Mucosa of stomach (tissue), 1 donor: ENCODE measurements around the gene FILIP1.

Source experiments
- H3K27me3 ChIP-seq: one replicate; pipeline ENCODE4 v1.7.0; 2013; ENCODE audit warnings: mild to moderate bottlenecking, low read length; ENCODE audit not compliant: control insufficient read depth, insufficient read depth
- H3K36me3 ChIP-seq: one replicate; pipeline ENCODE4 v1.7.0; 2013; ENCODE audit warnings: low read length; ENCODE audit not compliant: control insufficient read depth, insufficient read depth
- H3K4me1 ChIP-seq: one replicate; pipeline ENCODE4 v1.7.0; 2013; ENCODE audit warnings: mild to moderate bottlenecking, low read length; ENCODE audit not compliant: control insufficient read depth, insufficient read depth
- H3K4me3 ChIP-seq: one replicate; pipeline ENCODE4 v1.7.0; 2013; ENCODE audit warnings: low read length
- H3K9ac ChIP-seq: one replicate; pipeline ENCODE4 v1.7.0; 2013; ENCODE audit warnings: mild to moderate bottlenecking, low read length, moderate library complexity
- H3K9me3 ChIP-seq: one replicate; pipeline ENCODE4 v1.7.0; 2013; ENCODE audit warnings: mild to moderate bottlenecking, low read length, moderate library complexity; ENCODE audit not compliant: control insufficient read depth
- donor health status: Pancreatic carcinoma.

Gene FILIP1

GRCh38 chr6:75493400-75494064 is at the start of gene FILIP1:
Gene FILIP1, minus strand, starts transcription at chr6:75493800. Its CDS starts 78,828 bp downstream, at chr6:75414972.
- no peaks in the 10 kb centered on the region for H3K4me1 ChIP-seq

GRCh38 chr6:75543311-75543710 is 49.7 kb upstream of the FILIP1 start:
- H3K9ac ChIP-seq, result no peak overlapping the region
- no peaks in the 10 kb centered on the region for H3K4me1 ChIP-seq
- no peaks in the 10 kb centered on the region for H3K36me3 ChIP-seq
- H3K4me3 ChIP-seq, result no peak overlapping the region
- H3K27me3 ChIP-seq, result no peaks in the 10 kb centered on the region
- H3K9me3 ChIP-seq, result no peaks in the 10 kb centered on the region

More at GRCh38 chr6:75493400-75494064, at the start of gene FILIP1:
- peaks cover 6% of the 10 kb centered on the region for H3K27me3 ChIP-seq
- H3K36me3 ChIP-seq, result no peaks in the 10 kb centered on the region
- no peaks in the 10 kb centered on the region for H3K9me3 ChIP-seq
- H3K9ac ChIP-seq, result peak within 1 kb of the TSS; percentile 26
- no peak within 1 kb of the TSS for H3K4me3 ChIP-seq

- Histone ChIP-seq H3K4me1 (no peaks in the 10 kb centered on the region), H3K27me3 (no peaks in the 10 kb centered on the region), H3K36me3 (no peaks in the 10 kb centered on the region), H3K9ac (no peak overlapping the region), H3K9me3 (no peaks in the 10 kb centered on the region), H3K4me3 (no peak overlapping the region)
These were observed 45.5 kb upstream of the FILIP1 start for GRCh38 chr6:75539136-75539535.

- H3K27me3 ChIP-seq, result no peaks in the 10 kb centered on the region
- H3K36me3 ChIP-seq, result no peaks in the 10 kb centered on the region
- H3K9me3 ChIP-seq, result no peaks in the 10 kb centered on the region
- no peak overlapping the region for H3K9ac ChIP-seq
- H3K4me1 ChIP-seq, result no peaks in the 10 kb centered on the region
- H3K4me3 ChIP-seq, result no peak overlapping the region
These were observed 38.9 kb upstream of the FILIP1 start for GRCh38 chr6:75532521-75532920.

GRCh38 chr6:75531174-75531573 is 37.6 kb upstream of the FILIP1 start:
- no peak overlapping the region for H3K9ac ChIP-seq
- no peaks in the 10 kb centered on the region for H3K36me3 ChIP-seq
- no peaks in the 10 kb centered on the region for H3K27me3 ChIP-seq
- no peaks in the 10 kb centered on the region for H3K9me3 ChIP-seq
- H3K4me1 ChIP-seq, result no peaks in the 10 kb centered on the region
- no peak overlapping the region for H3K4me3 ChIP-seq

GRCh38 chr6:75530696-75531095 is 37.1 kb upstream of the FILIP1 start:
- no peak overlapping the region for H3K9ac ChIP-seq
- no peaks in the 10 kb centered on the region for H3K27me3 ChIP-seq
- H3K4me3 ChIP-seq, result no peak overlapping the region
- no peaks in the 10 kb centered on the region for H3K9me3 ChIP-seq
- H3K36me3 ChIP-seq, result no peaks in the 10 kb centered on the region
- no peaks in the 10 kb centered on the region for H3K4me1 ChIP-seq

GRCh38 chr6:75528423-75528822 is 34.8 kb upstream of the FILIP1 start:
- H3K4me1 ChIP-seq, result peaks cover 3% of the 10 kb centered on the region
- no peaks in the 10 kb centered on the region for H3K27me3 ChIP-seq
- no peak overlapping the region for H3K9ac ChIP-seq
- no peaks in the 10 kb centered on the region for H3K9me3 ChIP-seq
- H3K4me3 ChIP-seq, result no peak overlapping the region
- no peaks in the 10 kb centered on the region for H3K36me3 ChIP-seq

GRCh38 chr6:75526502-75527127 is 33.0 kb upstream of the FILIP1 start:
- H3K9ac ChIP-seq, result no peak overlapping the region
- H3K27me3 ChIP-seq, result no peaks in the 10 kb centered on the region
- H3K4me1 ChIP-seq, result peaks cover 3% of the 10 kb centered on the region
- H3K9me3 ChIP-seq, result no peaks in the 10 kb centered on the region
- no peak overlapping the region for H3K4me3 ChIP-seq
- H3K36me3 ChIP-seq, result no peaks in the 10 kb centered on the region

- Histone ChIP-seq H3K27me3 (no peaks in the 10 kb centered on the region), H3K36me3 (no peaks in the 10 kb centered on the region), H3K9me3 (no peaks in the 10 kb centered on the region), H3K4me3 (no peak overlapping the region), H3K4me1 (peaks cover 3% of the 10 kb centered on the region), H3K9ac (no peak overlapping the region)
These were observed 32.1 kb upstream of the FILIP1 start for GRCh38 chr6:75525682-75526081.

GRCh38 chr6:75524322-75524972 is 30.8 kb upstream of the FILIP1 start:
- Histone ChIP-seq H3K36me3 (no peaks in the 10 kb centered on the region), H3K4me1 (peaks cover 3% of the 10 kb centered on the region), H3K9me3 (no peaks in the 10 kb centered on the region), H3K9ac (no peak overlapping the region), H3K4me3 (no peak overlapping the region), H3K27me3 (no peaks in the 10 kb centered on the region)

- no peaks in the 10 kb centered on the region for H3K36me3 ChIP-seq
- no peaks in the 10 kb centered on the region for H3K4me1 ChIP-seq
- no peaks in the 10 kb centered on the region for H3K27me3 ChIP-seq
- no peak overlapping the region for H3K9ac ChIP-seq
- no peak overlapping the region for H3K4me3 ChIP-seq
- H3K9me3 ChIP-seq, result no peaks in the 10 kb centered on the region
These were observed 23.2 kb upstream of the FILIP1 start for GRCh38 chr6:75516757-75517156.

- no peaks in the 10 kb centered on the region for H3K36me3 ChIP-seq
- no peak overlapping the region for H3K4me3 ChIP-seq
These were observed 19.0 kb upstream of the FILIP1 start for GRCh38 chr6:75512591-75512990.

More at GRCh38 chr6:75512591-75512990, 19.0 kb upstream of the FILIP1 start:
- Histone ChIP-seq H3K9ac (no peak overlapping the region), H3K27me3 (no peaks in the 10 kb centered on the region), H3K4me1 (no peaks in the 10 kb centered on the region), H3K9me3 (no peaks in the 10 kb centered on the region)
